SK-N-SH (cell line): Measurements from ENCODE around the gene FHOD3. TPM values are rescaled to one million over a fixed set of nuclear protein-coding genes. Genes with fewer than 3 reads are reported as not detected.

Experiments
- CTCF ChIA-PET: fragments of 300-600, 350-600 bp; formaldehyde crosslinking; extraction: SDS; loops from one replicate; lab custom pipeline; 2021; lab: Yijun Ruan, JAX
- POLR2A ChIA-PET: fragments of 350-600 bp; sonication (Branson Sonifier 250); formaldehyde crosslinking; extraction: SDS; loops from one replicate; lab custom pipeline; 2020; ENCODE audit warnings: antibody characterized with exemption, inconsistent platforms; lab: Yijun Ruan, JAX
- DNase-seq: peaks from one replicate; pipeline ENCODE4 v3.0.0; 2012
- H2AFZ ChIP-seq: fragments of 200-600 bp; sonication (generic); 2 replicates; pipeline ENCODE4 v1.8.1; 2016; ENCODE audit warnings: antibody characterized with exemption, mild to moderate bottlenecking, low read depth
- H3F3A ChIP-seq: fragments of 200-600 bp; sonication (generic); replicated peaks from 2 replicates; pipeline ENCODE3; 2016; ENCODE audit warnings: antibody characterized with exemption, mild to moderate bottlenecking; ENCODE audit not compliant: insufficient read depth
- H3K27ac ChIP-seq, 2 experiments: fragments of 200-500 bp in 1 of 2; fragments of 200-600 bp in 1 of 2; sonication (Bioruptor generic) in 1 of 2; sonication (generic), shearing (Covaris generic) in 1 of 2; 2 replicates each; pipeline versions ENCODE4 v1.5.1 to v1.6.1; 2014 to 2016; ENCODE audit warnings: low read depth in 2 of 2, inconsistent platforms in 1 of 2, low read length in 1 of 2, mild to moderate bottlenecking in 1 of 2, mixed read lengths in 1 of 2
- H3K27me3 ChIP-seq: fragments of 200-600 bp; sonication (generic), shearing (Covaris generic); 2 replicates; pipeline ENCODE4 v1.6.1; 2016; ENCODE audit warnings: mixed run types; ENCODE audit not compliant: insufficient read depth
- H3K36me3 ChIP-seq, 2 experiments: fragments of 200-500 bp in 1 of 2; fragments of 200-600 bp in 1 of 2; sonication (Bioruptor generic) in 1 of 2; sonication (generic) in 1 of 2; replicated peaks in 1 of 2; 2 replicates each; pipeline versions ENCODE3 to v1.5.1; 2014 to 2016; ENCODE audit warnings: low read length in 1 of 2, mild to moderate bottlenecking in 1 of 2; ENCODE audit not compliant: insufficient read depth in 2 of 2, control insufficient read depth in 1 of 2
- H3K4me1 ChIP-seq, 2 experiments: fragments of 200-500 bp in 1 of 2; fragments of 200-600 bp in 1 of 2; sonication (Bioruptor generic) in 1 of 2; sonication (generic), shearing (Covaris generic) in 1 of 2; 2 replicates each; pipeline versions ENCODE4 v1.5.1 to v1.6.1; 2014 to 2016; ENCODE audit warnings: low read depth in 1 of 2, low read length in 1 of 2, mixed run types in 1 of 2; ENCODE audit not compliant: insufficient read depth in 2 of 2, control insufficient read depth in 1 of 2
- H3K4me2 ChIP-seq: fragments of 200-600 bp; sonication (generic), shearing (Covaris generic); 2 replicates; pipeline ENCODE4 v1.6.1; 2017; ENCODE audit warnings: mixed run types
- H3K4me3 ChIP-seq, 2 experiments: fragments of 200-500 bp in 1 of 2; fragments of 200-600 bp in 1 of 2; sonication (Bioruptor generic) in 1 of 2; sonication (generic), shearing (Covaris generic) in 1 of 2; 2 replicates each; pipeline versions ENCODE4 v1.5.1 to v1.8.1; 2014 to 2016; ENCODE audit warnings: low read depth in 2 of 2, inconsistent platforms in 1 of 2, low read length in 1 of 2, mild to moderate bottlenecking in 1 of 2, mixed read lengths in 1 of 2, moderate library complexity in 1 of 2
- H3K79me2 ChIP-seq: fragments of 200-600 bp; sonication (generic); 2 replicates; pipeline ENCODE4 v1.8.1; 2017; ENCODE audit warnings: mild to moderate bottlenecking; ENCODE audit not compliant: insufficient read depth
- H3K9ac ChIP-seq: fragments of 200-600 bp; sonication (generic); 2 replicates; pipeline ENCODE4 v1.6.1; 2017; ENCODE audit warnings: mixed run types
- H3K9me2 ChIP-seq: fragments of 200-600 bp; sonication (generic); 2 replicates; pipeline ENCODE4 v1.6.1; 2017; ENCODE audit warnings: mixed run types
- H3K9me3 ChIP-seq: fragments of 200-600 bp; sonication (generic); 2 replicates; pipeline ENCODE4 v1.6.1; 2017; ENCODE audit warnings: mixed run types, mild to moderate bottlenecking, moderate library complexity
- H4K20me1 ChIP-seq: fragments of 200-600 bp; sonication (generic); 2 replicates; pipeline ENCODE4 v1.6.1; 2017; ENCODE audit warnings: mild to moderate bottlenecking, mixed run types; ENCODE audit not compliant: insufficient read depth
- CHD2 ChIP-seq: fragments of 150-350 bp; IDR thresholded peaks from 2 replicates; pipeline ENCODE4 v1.6.1; 2018; ENCODE audit warnings: low read length; ENCODE audit not compliant: partially characterized antibody
- ELF1 ChIP-seq: IDR thresholded peaks from 2 replicates; pipeline ENCODE4 v1.4.0; 2012
- EP300 ChIP-seq, 2 experiments: IDR thresholded peaks; 2 replicates each; pipeline versions ENCODE4 v1.4.0 to v1.6.1; 2012; ENCODE audit warnings: borderline replicate concordance in 1 of 2, low read depth in 1 of 2, low read length in 1 of 2
- EZH2phosphoT487 ChIP-seq: fragments of 200-600 bp; sonication (generic); IDR thresholded peaks from 2 replicates; pipeline ENCODE4 v1.6.1; 2017; ENCODE audit warnings: low read depth, mixed run types, mild to moderate bottlenecking, antibody characterized with exemption, moderate library complexity, borderline replicate concordance
- FOSL2 ChIP-seq: IDR thresholded peaks from 2 replicates; pipeline ENCODE4 v1.4.0; 2012; ENCODE audit warnings: low read depth, mild to moderate bottlenecking, moderate library complexity, borderline replicate concordance
- FOXJ3 ChIP-seq: sonication (generic); formaldehyde crosslinking; IDR thresholded peaks from 2 replicates; pipeline ENCODE4 v1.5.1; 2020; ENCODE audit warnings: mild to moderate bottlenecking, missing genetic modification reagents
- GATA2 ChIP-seq: sonication (generic); formaldehyde crosslinking; IDR thresholded peaks from 2 replicates; pipeline ENCODE4 v1.5.0; 2020; ENCODE audit warnings: mild to moderate bottlenecking, missing genetic modification reagents
- IRF3 ChIP-seq: fragments of 150-350 bp; IDR thresholded peaks from 2 replicates; pipeline ENCODE4 v1.6.1; 2016; ENCODE audit warnings: mild to moderate bottlenecking, low read depth, low read length
- JUND ChIP-seq: IDR thresholded peaks from 2 replicates; pipeline ENCODE4 v1.4.0; 2012
- MAX ChIP-seq: IDR thresholded peaks from 2 replicates; pipeline ENCODE4 v1.4.0; 2012; ENCODE audit warnings: low read depth
- NRF1 ChIP-seq: IDR thresholded peaks from 2 replicates; pipeline ENCODE4 v1.6.1; 2012; ENCODE audit warnings: low read depth, mild to moderate bottlenecking, low read length
- RCOR1 ChIP-seq: fragments of 150-350 bp; IDR thresholded peaks from 2 replicates; pipeline ENCODE4 v1.6.1; 2017; ENCODE audit warnings: antibody characterized with exemption, low read length
- TCF12 ChIP-seq: IDR thresholded peaks from 2 replicates; pipeline ENCODE4 v1.4.0; 2012
- WGBS: methylation state at CpG from one replicate; pipeline ENCODE4 v1.1.6; 2017; ENCODE audit warnings: low lambda C conversion rate; 5-methylcytosine and 5-hydroxymethylcytosine counted together
- polyA plus RNA-seq, 3 experiments: library from polyadenylated mRNA; depleted of rRNA; stranded (reverse); fragments of >200 nt; gene quantifications; 2 replicates each; pipeline ENCODE4 v1.2.3, GENCODE V29; 2012
- TF ChIP-seq, protein P1 (sequence below): fragments of 200-600 bp; sonication (generic); IDR thresholded peaks from 2 replicates; pipeline ENCODE4 v1.6.1; 2017; ENCODE audit warnings: antibody characterized with exemption, mild to moderate bottlenecking, moderate library complexity

FHOD3 gene
- polyA plus RNA-seq, 1 of the 3 experiments (the other 2 are of a cell fraction) = 10.9 TPM

GRCh38 chr18:36655074-36655473, 357.6 kb downstream of the FHOD3 start (continued):
- TF ChIP-seq, protein P1, sequence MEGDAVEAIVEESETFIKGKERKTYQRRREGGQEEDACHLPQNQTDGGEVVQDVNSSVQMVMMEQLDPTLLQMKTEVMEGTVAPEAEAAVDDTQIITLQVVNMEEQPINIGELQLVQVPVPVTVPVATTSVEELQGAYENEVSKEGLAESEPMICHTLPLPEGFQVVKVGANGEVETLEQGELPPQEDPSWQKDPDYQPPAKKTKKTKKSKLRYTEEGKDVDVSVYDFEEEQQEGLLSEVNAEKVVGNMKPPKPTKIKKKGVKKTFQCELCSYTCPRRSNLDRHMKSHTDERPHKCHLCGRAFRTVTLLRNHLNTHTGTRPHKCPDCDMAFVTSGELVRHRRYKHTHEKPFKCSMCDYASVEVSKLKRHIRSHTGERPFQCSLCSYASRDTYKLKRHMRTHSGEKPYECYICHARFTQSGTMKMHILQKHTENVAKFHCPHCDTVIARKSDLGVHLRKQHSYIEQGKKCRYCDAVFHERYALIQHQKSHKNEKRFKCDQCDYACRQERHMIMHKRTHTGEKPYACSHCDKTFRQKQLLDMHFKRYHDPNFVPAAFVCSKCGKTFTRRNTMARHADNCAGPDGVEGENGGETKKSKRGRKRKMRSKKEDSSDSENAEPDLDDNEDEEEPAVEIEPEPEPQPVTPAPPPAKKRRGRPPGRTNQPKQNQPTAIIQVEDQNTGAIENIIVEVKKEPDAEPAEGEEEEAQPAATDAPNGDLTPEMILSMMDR = no peak
- no peak for TF ChIP-seq IRF3

DNA sequence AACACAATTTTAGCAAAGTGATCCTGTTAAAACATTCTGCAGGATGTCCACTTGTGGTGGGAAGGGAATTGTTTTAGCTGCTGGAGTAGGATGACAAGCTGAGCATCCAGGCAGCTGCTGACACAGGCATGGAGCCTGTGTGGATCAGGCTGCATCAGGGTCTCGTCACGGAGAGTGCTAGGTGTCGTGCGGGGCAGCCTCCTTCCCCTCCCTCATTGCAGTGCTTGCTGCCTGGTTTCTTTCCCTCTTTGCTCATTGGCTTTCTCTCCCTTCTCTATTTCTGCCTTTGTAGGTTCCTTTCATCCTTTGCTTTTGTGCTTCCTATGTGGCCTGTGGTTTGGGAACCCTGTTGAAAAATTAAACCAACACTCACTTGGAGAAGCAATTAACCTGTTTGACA, 358.4 kb downstream of the FHOD3 start:
- H3K9ac ChIP-seq = no peak overlapping the region
- no peaks in the 10 kb centered on the region for H3K79me2 ChIP-seq
- H3K27me3 ChIP-seq = no peaks in the 10 kb centered on the region
- no peak overlapping the region for H2AFZ ChIP-seq
- no peaks in the 10 kb centered on the region for H3F3A ChIP-seq
- POLR2A ChIA-PET = no interaction called here
- no peaks in the 10 kb centered on the region for H3K4me1 ChIP-seq
- no peaks in the 10 kb centered on the region for H3K9me3 ChIP-seq
- no peak overlapping the region for H3K27ac ChIP-seq
- H3K36me3 ChIP-seq = peaks cover 0 to 5% of the 10 kb centered on the region in 2 experiments
- H3K9me2 ChIP-seq = no peaks in the 10 kb centered on the region
- H3K4me2 ChIP-seq = no peak overlapping the region
- 95% methylated on average over 4 of the region's 4 CpGs for WGBS
- CTCF ChIA-PET = interaction anchor here (2.6 kb wide), 1 partner anchor 32 kb away, joined by 8 read pairs; no protein-coding TSS in a partner anchor
- no peak overlapping the region for H3K4me3 ChIP-seq
- no peaks in the 10 kb centered on the region for H4K20me1 ChIP-seq
- no peak for TF ChIP-seq EP300 (IDR thresholded peaks at IDR 0.05; ENCODE audit: borderline replicate concordance in 1 of 2, low read depth in 1 of 2, low read length in 1 of 2)
- TF ChIP-seq, all 33 proteins: peak for 0
- no peak for DNase-seq

GRCh38 chr18:36658611-36659010, 361.1 kb downstream of the FHOD3 start:
- CTCF ChIA-PET = interaction anchor here (1.5 kb wide), 1 partner anchor 29 kb away, joined by 4 read pairs; no protein-coding TSS in a partner anchor
- no peak for TF ChIP-seq EZH2phosphoT487
- TF ChIP-seq NRF1 = no peak
- no peak for TF ChIP-seq TCF12
- TF ChIP-seq GATA2 = no peak
- no peak for TF ChIP-seq RCOR1
- TF ChIP-seq FOSL2 = no peak
- TF ChIP-seq FOXJ3 (CRISPR knock-in tag) = no peak
- TF ChIP-seq CHD2 = no peak
- TF ChIP-seq, protein P1 = no peak
- no peak for TF ChIP-seq JUND
- TF ChIP-seq ELF1 = no peak
- no peak for TF ChIP-seq MAX
- TF ChIP-seq, all 33 proteins: peak for 0
- WGBS = 67% methylated on average over 1 of the region's 1 CpG

More at GRCh38 chr18:36658611-36659010, 361.1 kb downstream of the FHOD3 start:
- H3F3A ChIP-seq = no peaks in the 10 kb centered on the region
- no peaks in the 10 kb centered on the region for H3K27me3 ChIP-seq
- no peak overlapping the region for H3K27ac ChIP-seq
- H3K9ac ChIP-seq = no peak overlapping the region
- no peak overlapping the region for H2AFZ ChIP-seq
- no peaks in the 10 kb centered on the region for H3K79me2 ChIP-seq
- POLR2A ChIA-PET = no interaction called here
- H3K9me2 ChIP-seq = no peaks in the 10 kb centered on the region
- no peak overlapping the region for H3K4me2 ChIP-seq
- DNase-seq = no peak
- H4K20me1 ChIP-seq = no peaks in the 10 kb centered on the region
- H3K4me3 ChIP-seq = no peak overlapping the region
- no peaks in the 10 kb centered on the region for H3K9me3 ChIP-seq
- H3K36me3 ChIP-seq = peaks cover 0 to 5% of the 10 kb centered on the region in 2 experiments
- no peaks in the 10 kb centered on the region for H3K4me1 ChIP-seq
